ENCODE measurements around the gene AFAP1.

DNA sequence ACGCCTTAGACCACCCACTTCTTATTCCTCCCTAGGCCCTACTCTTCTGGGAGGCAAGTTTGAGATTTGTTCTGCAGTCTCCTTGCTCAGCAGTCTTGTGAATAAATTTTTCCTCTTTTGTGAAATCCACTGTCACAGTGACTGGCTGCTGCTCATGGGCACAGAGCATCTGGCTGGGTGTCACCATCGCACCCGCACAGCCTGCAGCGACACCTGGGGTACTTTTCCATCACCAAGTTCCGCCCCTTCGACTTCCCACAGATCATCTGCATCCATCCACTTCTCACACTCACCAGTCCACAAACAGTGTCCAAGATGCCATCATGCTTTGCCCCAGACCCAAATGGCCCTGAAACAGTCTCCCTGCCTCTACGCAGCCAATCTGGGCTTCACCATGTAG is 36.4 kb upstream of the AFAP1 start:
- TF ChIP-seq, protein P1, sequence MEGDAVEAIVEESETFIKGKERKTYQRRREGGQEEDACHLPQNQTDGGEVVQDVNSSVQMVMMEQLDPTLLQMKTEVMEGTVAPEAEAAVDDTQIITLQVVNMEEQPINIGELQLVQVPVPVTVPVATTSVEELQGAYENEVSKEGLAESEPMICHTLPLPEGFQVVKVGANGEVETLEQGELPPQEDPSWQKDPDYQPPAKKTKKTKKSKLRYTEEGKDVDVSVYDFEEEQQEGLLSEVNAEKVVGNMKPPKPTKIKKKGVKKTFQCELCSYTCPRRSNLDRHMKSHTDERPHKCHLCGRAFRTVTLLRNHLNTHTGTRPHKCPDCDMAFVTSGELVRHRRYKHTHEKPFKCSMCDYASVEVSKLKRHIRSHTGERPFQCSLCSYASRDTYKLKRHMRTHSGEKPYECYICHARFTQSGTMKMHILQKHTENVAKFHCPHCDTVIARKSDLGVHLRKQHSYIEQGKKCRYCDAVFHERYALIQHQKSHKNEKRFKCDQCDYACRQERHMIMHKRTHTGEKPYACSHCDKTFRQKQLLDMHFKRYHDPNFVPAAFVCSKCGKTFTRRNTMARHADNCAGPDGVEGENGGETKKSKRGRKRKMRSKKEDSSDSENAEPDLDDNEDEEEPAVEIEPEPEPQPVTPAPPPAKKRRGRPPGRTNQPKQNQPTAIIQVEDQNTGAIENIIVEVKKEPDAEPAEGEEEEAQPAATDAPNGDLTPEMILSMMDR (IDR thresholded peaks at IDR 0.05), result no peak
- no peak for TF ChIP-seq POLR2A (IDR thresholded peaks at IDR 0.05)

Data from esophagus squamous epithelium (tissue), 4 donors.